Measurements from ENCODE around the gene BTD.

DNA sequence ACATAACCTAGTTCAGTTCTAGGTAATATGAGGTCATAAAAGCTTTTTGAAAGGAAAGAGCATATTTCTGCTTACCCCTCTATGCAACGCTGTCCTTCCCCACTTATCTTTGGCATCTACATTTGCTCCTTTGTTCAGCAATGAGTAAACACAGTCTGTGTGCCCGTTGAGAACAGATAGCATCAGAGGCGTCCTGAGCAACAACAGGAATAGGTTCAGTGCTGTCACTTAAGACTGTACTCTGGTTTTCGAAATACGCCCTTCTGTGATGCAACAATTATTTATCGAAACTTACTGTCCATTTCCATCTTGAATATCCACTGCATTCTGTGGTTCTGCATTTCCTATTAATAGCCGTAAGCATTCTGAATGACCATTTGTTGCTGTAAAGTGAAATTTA is 84.4 kb downstream of the BTD start:
- TF ChIP-seq REST (IDR thresholded peaks at IDR 0.05; ENCODE audit: insufficient read depth in 1 of 2, low read depth in 2 of 2, low read length in 2 of 2) (no peak), TAF1 (IDR thresholded peaks at IDR 0.05; ENCODE audit: borderline replicate concordance, insufficient read depth, low read length) (no peak), POLR2AphosphoS5 (IDR thresholded peaks at IDR 0.05; ENCODE audit: low read depth, low read length) (no peak), SIN3A (IDR thresholded peaks at IDR 0.05; ENCODE audit: borderline replicate concordance, insufficient read depth, low read length) (no peak)
